ENCODE measurements around the gene RO60. TPM values are rescaled to one million over a fixed set of nuclear protein-coding genes. Genes with fewer than 3 reads are reported as not detected.

Gene RO60
- 24.6 to 31.6 TPM (median 27.0 TPM) in 5 replicates for total RNA-seq (2022; extraction: Qiagen RNA extraction)

DNA sequence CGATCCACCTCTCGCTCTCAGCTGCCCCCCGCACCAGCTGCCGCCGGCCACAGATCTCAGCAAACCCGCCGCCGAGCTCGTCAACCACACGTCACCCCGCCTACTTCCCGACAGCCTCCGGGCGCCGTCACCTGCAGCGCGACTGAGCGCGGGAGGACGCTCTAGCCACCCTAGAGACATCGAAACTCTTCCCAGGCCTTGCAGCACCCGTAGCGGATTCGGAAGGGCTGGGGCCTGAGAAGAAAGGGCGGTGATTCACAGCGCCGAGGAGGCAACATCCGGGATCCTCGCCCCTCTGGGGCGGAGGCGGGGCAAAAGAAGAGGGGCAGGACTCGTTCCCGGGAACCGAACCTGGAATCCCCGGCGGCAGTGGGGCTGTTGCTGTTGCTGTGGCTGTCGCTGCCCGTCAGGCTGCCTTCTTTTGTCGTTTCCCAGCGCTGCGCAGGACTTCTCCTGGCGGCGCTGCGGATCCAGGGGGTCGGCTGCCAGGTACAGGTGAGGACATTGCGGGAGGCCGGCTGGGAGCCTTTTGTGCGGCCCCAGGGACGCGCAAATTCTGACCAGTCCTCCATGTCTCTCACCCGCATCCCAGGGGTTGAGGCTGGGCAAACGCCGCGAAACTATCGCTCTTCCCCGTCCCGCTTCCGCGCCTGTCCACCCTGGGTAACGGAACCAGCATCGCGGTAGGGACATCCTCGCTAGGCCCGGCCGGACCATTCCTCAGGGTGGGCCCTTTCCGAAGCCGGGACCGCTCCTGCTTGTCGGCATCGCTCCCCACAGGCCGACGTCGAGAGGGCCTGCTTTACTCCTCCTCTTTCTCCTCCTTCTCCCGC is at the start of gene RO60, which contains the start of gene UCHL5:
Gene RO60, plus strand, starts transcription at position 331 of the 833 bp plus-strand sequence. CDS start 9,443 bp downstream, outside the sequence.
Gene UCHL5, minus strand, starts transcription at position 79 of the 833 bp plus-strand sequence. CDS start 100 bp downstream, outside the sequence.

DNA sequence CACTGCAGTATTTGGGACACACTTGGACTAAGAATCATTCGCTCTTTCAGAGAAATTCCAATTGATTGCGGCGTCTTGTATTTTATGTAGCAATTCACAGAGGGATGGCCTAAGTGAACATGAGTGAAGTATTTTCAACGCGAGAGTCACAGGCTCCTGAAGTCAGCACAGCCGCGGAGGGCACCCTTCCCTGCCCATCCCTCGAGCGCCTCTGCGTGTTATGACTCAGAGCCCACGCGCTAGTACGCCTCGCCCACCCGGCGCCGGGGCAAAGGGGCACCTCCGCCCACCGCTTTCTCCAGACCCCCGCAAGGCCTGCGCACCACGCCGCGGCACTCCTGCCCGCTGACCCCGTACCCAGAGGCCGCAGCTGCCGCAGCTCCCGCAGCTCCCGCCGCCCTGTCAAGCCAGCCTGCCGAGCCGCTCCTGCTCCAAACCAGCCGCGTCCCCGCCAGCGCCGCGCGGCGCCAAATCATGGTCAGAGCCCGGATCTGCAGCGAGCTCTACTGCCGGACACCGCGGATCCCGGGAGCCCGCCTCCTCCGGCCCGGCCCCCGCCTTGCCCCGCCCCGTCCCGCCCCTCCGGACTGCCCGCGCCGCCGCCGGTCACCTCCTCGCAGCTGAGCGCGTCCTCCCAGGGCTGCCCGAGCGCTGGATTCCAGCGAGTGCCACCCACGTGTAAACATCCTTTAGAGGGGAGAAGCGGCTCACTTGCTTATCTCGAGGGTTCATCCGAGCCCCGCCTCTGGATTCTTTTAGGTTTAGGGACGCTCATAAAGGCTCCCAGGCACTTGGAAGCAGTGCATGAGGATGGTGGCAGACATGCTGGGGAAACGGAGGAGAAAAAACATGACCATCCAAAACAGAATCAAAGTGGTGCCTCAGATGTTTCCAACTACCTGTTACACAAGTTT is 45.8 kb downstream of the RO60 start, which contains the start of gene GLRX2:
Gene GLRX2, minus strand, starts transcription at position 508 of the 914 bp plus-strand sequence. Its CDS starts 32 bp downstream, at position 476.

Other genes with a start within 250 kb of the RO60 start
- 39.8 to 46.4 TPM (median 42.8 TPM) in 5 replicates for gene UCHL5, start 252 bp upstream of the RO60 start, total RNA-seq (2022; extraction: Qiagen RNA extraction)
- 46.9 to 54.3 TPM (median 48.0 TPM) in 5 replicates for gene GLRX2, start 45.8 kb downstream of the RO60 start, total RNA-seq (2022; extraction: Qiagen RNA extraction)
- 30.3 to 35.1 TPM (median 32.6 TPM) in 5 replicates for gene CDC73, start 62.4 kb downstream of the RO60 start, total RNA-seq (2022; extraction: Qiagen RNA extraction)
- not detected in 5 replicates for gene B3GALT2, start 127.0 kb downstream of the RO60 start, total RNA-seq (2022; extraction: Qiagen RNA extraction)